GM23338 (cell line): ENCODE results near the gene DLG5. TPM values are rescaled to one million over a fixed set of nuclear protein-coding genes. Genes with fewer than 3 reads are reported as not detected.

Source experiments
- ATAC-seq: fragments of 200-7000 bp; cut with Tn5 transposase; 3 replicates; pipeline ENCODE4 v1.9.1; 2020
- DNase-seq: peaks from one replicate; pipeline ENCODE4 v3.0.0-alpha.2; 2015; ENCODE audit warnings: low spot score
- H2AFZ ChIP-seq: fragments of 200-600 bp; sonication (generic); 2 replicates; pipeline ENCODE4 v1.8.0; 2016; ENCODE audit warnings: antibody characterized with exemption, mild to moderate bottlenecking, moderate library complexity
- H3F3A ChIP-seq: fragments of 200-600 bp; sonication (generic); replicated peaks from 2 replicates; pipeline ENCODE4 v1.8.0; 2017; ENCODE audit warnings: antibody characterized with exemption, mixed run types, low read depth
- H3K27ac ChIP-seq: fragments of 200-600 bp; sonication (generic); 2 replicates; pipeline ENCODE4 v1.6.1; 2016; ENCODE audit warnings: low read depth
- H3K27me3 ChIP-seq: fragments of 200-600 bp; sonication (generic); 2 replicates; pipeline ENCODE4 v1.8.0; 2016; ENCODE audit warnings: mild to moderate bottlenecking, mixed run types, moderate library complexity; ENCODE audit not compliant: insufficient read depth
- H3K36me3 ChIP-seq: fragments of 200-600 bp; sonication (generic); 2 replicates; pipeline ENCODE4 v1.8.0; 2016; ENCODE audit warnings: mild to moderate bottlenecking; ENCODE audit not compliant: insufficient read depth
- H3K4me1 ChIP-seq: fragments of 200-600 bp; sonication (generic); 2 replicates; pipeline ENCODE4 v1.8.0; 2016; ENCODE audit warnings: mild to moderate bottlenecking, moderate library complexity; ENCODE audit not compliant: insufficient read depth
- H3K4me2 ChIP-seq: fragments of 200-600 bp; sonication (generic); 2 replicates; pipeline ENCODE4 v1.7.1; 2017; ENCODE audit warnings: mixed run types
- H3K4me3 ChIP-seq: fragments of 200-600 bp; sonication (generic); 2 replicates; pipeline ENCODE4 v1.6.1; 2016; ENCODE audit warnings: mixed run types
- H3K79me2 ChIP-seq: fragments of 200-600 bp; sonication (generic); replicated peaks from 2 replicates; pipeline ENCODE4 v1.8.0; 2017; ENCODE audit warnings: mild to moderate bottlenecking; ENCODE audit not compliant: insufficient read depth
- H3K9me2 ChIP-seq: fragments of 200-600 bp; sonication (generic); 2 replicates; pipeline ENCODE4 v1.8.0; 2017; ENCODE audit not compliant: insufficient read depth
- H4K20me1 ChIP-seq: fragments of 200-600 bp; sonication (generic); replicated peaks from 2 replicates; pipeline ENCODE4 v1.8.0; 2017; ENCODE audit warnings: mild to moderate bottlenecking; ENCODE audit not compliant: insufficient read depth
- H3K27ac Mint-ChIP-seq: 2 replicates; pipeline ENCODE4 v1.8.0; 2020; ENCODE audit warnings: inconsistent platforms, mild to moderate bottlenecking, moderate library complexity, mixed read lengths
- H3K27me3 Mint-ChIP-seq: 3 replicates; pipeline ENCODE4 v1.8.0; 2022; ENCODE audit warnings: low read depth, mild to moderate bottlenecking, moderate library complexity, mixed read lengths, inconsistent platforms; ENCODE audit not compliant: insufficient read depth, poor library complexity
- H3K36me3 Mint-ChIP-seq: 3 replicates; pipeline ENCODE4 v1.8.0; 2021; ENCODE audit warnings: low read depth, mild to moderate bottlenecking, inconsistent platforms, moderate library complexity, mixed read lengths
- H3K4me1 Mint-ChIP-seq: 3 replicates; pipeline ENCODE4 v1.8.0; 2020; ENCODE audit warnings: mild to moderate bottlenecking, inconsistent platforms, mixed read lengths
- H3K4me3 Mint-ChIP-seq: 3 replicates; pipeline ENCODE4 v1.8.0; 2021; ENCODE audit warnings: moderate library complexity, mild to moderate bottlenecking, inconsistent platforms, mixed read lengths
- H3K9me3 Mint-ChIP-seq: 3 replicates; pipeline ENCODE4 v1.8.0; 2020; ENCODE audit warnings: moderate library complexity, mild to moderate bottlenecking, inconsistent platforms, mixed read lengths
- CREB1 ChIP-seq: fragments of 250-450 bp; sonication (Bioruptor Pico); IDR thresholded peaks from 2 replicates; pipeline ENCODE4 v1.5.0; 2020; ENCODE audit warnings: low read depth, mild to moderate bottlenecking, moderate library complexity
- CTCF ChIP-seq, 2 experiments: fragments of 200-600 bp in 1 of 2; sonication (generic) in 1 of 2; conservative IDR thresholded peaks; 2 replicates each; pipeline versions ENCODE4 v1.5.1 to v1.6.1; 2016 to 2017; ENCODE audit warnings: antibody characterized with exemption in 2 of 2, low read depth in 2 of 2, mild to moderate bottlenecking in 2 of 2, moderate library complexity in 1 of 2
- ETS1 ChIP-seq: IDR thresholded peaks from 2 replicates; pipeline ENCODE4 v1.6.1; 2016; ENCODE audit warnings: antibody characterized with exemption
- EZH2 ChIP-seq: fragments of 200-600 bp; sonication (generic); IDR thresholded peaks from one replicate; pipeline ENCODE4 v1.8.0; 2017; ENCODE audit warnings: antibody characterized with exemption, mild to moderate bottlenecking, low read depth; ENCODE audit not compliant: unreplicated experiment
- EZH2phosphoT487 ChIP-seq: fragments of 200-600 bp; sonication (generic); IDR thresholded peaks from one replicate; pipeline ENCODE4 v1.8.1; 2018; ENCODE audit warnings: antibody characterized with exemption; ENCODE audit not compliant: unreplicated experiment
- JUNB ChIP-seq: IDR thresholded peaks from one replicate; pipeline ENCODE4 v1.6.1; 2016; ENCODE audit warnings: antibody characterized with exemption; ENCODE audit not compliant: unreplicated experiment
- NANOG ChIP-seq: IDR thresholded peaks from 2 replicates; pipeline ENCODE4 v1.6.1; 2016; ENCODE audit warnings: antibody characterized with exemption, borderline replicate concordance
- POLR2AphosphoS5 ChIP-seq: IDR thresholded peaks from 2 replicates; pipeline ENCODE4 v1.6.1; 2016; ENCODE audit warnings: antibody characterized with exemption, low read depth
- REST ChIP-seq: IDR thresholded peaks from one replicate; pipeline ENCODE4 v1.6.1; 2018; ENCODE audit warnings: antibody characterized with exemption; ENCODE audit not compliant: unreplicated experiment
- STAT1 ChIP-seq: IDR thresholded peaks from one replicate; pipeline ENCODE4 v1.6.1; 2016; ENCODE audit warnings: antibody characterized with exemption; ENCODE audit not compliant: unreplicated experiment
- ZNF114 ChIP-seq: fragments of 250-450 bp; sonication (Bioruptor Pico); IDR thresholded peaks from 2 replicates; pipeline ENCODE4 v1.5.0; 2020; ENCODE audit warnings: mild to moderate bottlenecking, moderate library complexity
- ZNF331 ChIP-seq: fragments of 250-450 bp; sonication (Bioruptor Pico); IDR thresholded peaks from 2 replicates; pipeline ENCODE4 v1.5.0; 2020; ENCODE audit warnings: low read depth, mild to moderate bottlenecking, moderate library complexity
- ZNF462 ChIP-seq: fragments of 250-450 bp; sonication (Bioruptor Pico); IDR thresholded peaks from 2 replicates; pipeline ENCODE4 v1.5.0; 2020; ENCODE audit warnings: mild to moderate bottlenecking, moderate library complexity
- polyA plus RNA-seq: library from polyadenylated mRNA; unstranded; fragments of >200 nt; fragmentation: Nextera tagmentation; extraction: Ambion mirVana; gene quantifications from 2 replicates; pipeline ENCODE4 v1.2.1, GENCODE V29; 2016
- total RNA-seq: library from RNA; depleted of rRNA; stranded (reverse); fragments of >200 nt; shearing (Covaris generic); gene quantifications from 2 replicates; pipeline ENCODE4 v1.2.3, GENCODE V29; 2014

The DLG5 gene
- total and polyA plus RNA-seq, 2 experiments from 2014 or later, result 7.4 to 66.6 TPM

GRCh38 chr10:77794256-77795142 lies 132.1 kb downstream of the DLG5 start:
- peaks cover 15% of the 10 kb centered on the region; the same call in 1 of the 2 replicates for H3K36me3 ChIP-seq
- no peak for TF ChIP-seq JUNB
- TF ChIP-seq EZH2, result no peak
- TF ChIP-seq POLR2AphosphoS5, result no peak
- no peak for TF ChIP-seq EZH2phosphoT487
- TF ChIP-seq ZNF462, result no peak
- no peak for TF ChIP-seq CREB1 (CRISPR knock-in tag)
- TF ChIP-seq NANOG, result no peak
- TF ChIP-seq ZNF114 (CRISPR knock-in tag), result no peak
- no peak for TF ChIP-seq ETS1
- no peak for TF ChIP-seq CTCF (conservative IDR thresholded peaks at IDR 0.05; ENCODE audit: low read depth in 2 of 2)
- TF ChIP-seq REST, result no peak
- no peak for TF ChIP-seq STAT1
- no peak for TF ChIP-seq ZNF331
- H3K9me3 Mint-ChIP-seq, result no peaks in the 10 kb centered on the region

More at GRCh38 chr10:77794256-77795142, 132.1 kb downstream of the DLG5 start:
- DNase-seq, result no peak
- no peaks in the 10 kb centered on the region for H3K27me3 ChIP-seq
- no peak overlapping the region for H2AFZ ChIP-seq
- H3K79me2 ChIP-seq, result no peaks in the 10 kb centered on the region
- peaks cover 54% of the 10 kb centered on the region for H3K36me3 Mint-ChIP-seq
- peaks cover 2% of the 10 kb centered on the region for H3K27me3 Mint-ChIP-seq
- H3K4me1 Mint-ChIP-seq, result no peaks in the 10 kb centered on the region; the same call in 2 of the 3 replicates
- 0 out of 2 replicates have a peak overlapping the region, but pooled peaks have one; percentile 58 for H3K27ac Mint-ChIP-seq
- H3K9me2 ChIP-seq, result no peaks in the 10 kb centered on the region
- H3K4me1 ChIP-seq, result no peaks in the 10 kb centered on the region
- H3K4me3 ChIP-seq, result no peak overlapping the region
- no peak overlapping the region for H3K27ac ChIP-seq
- no peaks in the 10 kb centered on the region for H4K20me1 ChIP-seq
- H3F3A ChIP-seq, result no peaks in the 10 kb centered on the region
- ATAC-seq, result no peak
- H3K4me2 ChIP-seq, result no peak overlapping the region
- H3K4me3 Mint-ChIP-seq, result no peak overlapping the region
